VCaP (cell line): ENCODE data around the gene SEC22B.
"Not testable (repeated sequence)": the region's sequence is repeated elsewhere in the genome, so short reads cannot be mapped to it uniquely, and the experiment has no call there.

Experiments
- H3K27ac ChIP-seq: fragments of 450-650 bp; 2 replicates; pipeline ENCODE4 v1.5.1; 2017
- CTCF ChIP-seq: fragments of 450-650 bp; conservative IDR thresholded peaks from 2 replicates; pipeline ENCODE4 v1.5.1; 2017; ENCODE audit warnings: mild to moderate bottlenecking, moderate library complexity

The SEC22B gene

GRCh38 chr1:120150138-120150822, 26.0 kb downstream of the SEC22B start:
- H3K27ac ChIP-seq = not testable (repeated sequence)

DNA sequence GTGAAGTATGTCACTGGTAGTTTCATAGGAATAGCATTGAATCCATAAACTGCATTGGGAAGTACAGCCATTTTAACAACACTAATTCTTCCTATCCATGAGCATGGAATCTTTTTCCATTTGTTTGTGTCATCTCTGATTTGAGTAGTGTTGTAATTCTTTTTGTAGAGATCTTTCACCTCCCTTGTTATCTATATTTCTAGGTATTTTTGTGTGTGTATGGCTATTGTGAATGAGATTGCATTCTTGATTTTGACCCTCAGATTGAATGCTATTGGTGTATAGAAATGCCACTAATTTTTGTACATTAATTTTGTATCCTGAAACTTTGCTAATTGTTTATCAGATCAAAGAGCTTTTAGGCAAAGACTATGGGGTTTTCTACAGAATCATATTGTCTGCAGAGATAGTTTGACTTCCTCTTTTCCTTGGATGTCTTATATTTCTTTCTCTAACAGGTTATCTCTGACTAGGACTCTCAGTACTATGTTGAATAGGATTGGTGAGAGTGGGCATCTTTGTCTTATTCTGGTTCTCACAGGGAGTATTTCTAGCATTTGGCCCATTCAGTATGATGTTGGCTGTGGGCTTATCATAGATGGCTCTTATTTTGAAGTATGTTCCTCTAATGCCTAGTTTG, 26.8 kb downstream of the SEC22B start:
- not testable (repeated sequence) for H3K27ac ChIP-seq

DNA sequence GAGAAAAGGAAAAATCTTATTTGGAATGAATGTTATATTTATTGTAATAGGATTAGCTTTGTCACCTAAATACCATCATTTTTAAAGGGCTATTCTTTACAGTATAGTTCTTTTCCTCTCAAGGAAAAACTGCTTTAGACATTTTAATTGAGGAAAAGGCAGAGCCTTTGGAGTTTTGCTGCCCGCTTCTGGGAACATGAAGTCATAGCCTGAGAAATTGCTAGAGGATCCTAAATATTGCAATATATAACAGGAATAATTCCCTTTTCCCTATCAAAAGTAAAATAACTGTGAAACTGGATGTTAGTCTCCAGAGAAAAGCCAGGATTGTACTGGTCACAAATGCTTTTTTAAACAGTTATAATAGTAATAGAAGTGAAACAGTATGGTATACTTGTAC, 30.5 kb downstream of the SEC22B start:
- not testable (repeated sequence) for H3K27ac ChIP-seq

- not testable (repeated sequence) for H3K27ac ChIP-seq
These were observed 31.7 kb downstream of the SEC22B start for GRCh38 chr1:120144626-120145025.

DNA sequence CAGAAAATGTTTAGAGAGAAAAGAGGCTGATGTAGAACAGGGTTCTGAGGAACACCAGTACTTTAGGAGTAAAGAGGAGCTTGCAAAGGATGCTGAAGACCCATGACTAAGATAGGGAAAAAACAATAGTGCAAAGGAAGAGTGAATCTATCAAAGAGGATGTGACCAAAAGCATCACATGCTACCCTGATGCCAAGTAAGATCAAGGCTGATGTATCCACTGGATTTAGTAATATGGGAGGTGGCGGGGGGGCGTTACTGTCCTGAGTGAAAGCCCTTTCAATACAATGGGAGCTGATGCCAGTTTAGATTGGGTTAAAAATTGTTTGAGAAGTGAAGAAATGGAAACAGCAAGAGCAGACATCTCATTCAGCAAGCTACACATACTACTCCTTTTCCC, 32.2 kb downstream of the SEC22B start:
- not testable (repeated sequence) for H3K27ac ChIP-seq

DNA sequence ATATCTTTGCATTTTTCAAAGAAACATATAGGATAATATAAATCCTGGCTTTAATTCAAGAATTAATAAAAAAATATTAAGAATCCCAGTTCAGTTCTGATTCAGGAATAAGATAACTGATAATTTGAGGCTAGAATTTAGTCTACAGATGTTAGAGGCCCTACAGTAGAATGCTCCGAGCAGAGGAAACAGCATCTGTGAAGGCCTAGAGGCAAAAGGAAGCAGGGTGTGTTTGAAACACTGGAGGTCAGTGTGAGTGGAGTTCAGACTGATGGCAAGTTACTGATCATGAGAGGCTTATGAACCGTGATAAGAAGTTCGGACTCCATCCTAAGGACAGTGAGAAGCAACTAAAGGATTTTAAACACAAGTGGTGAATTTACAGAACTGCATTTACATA, 33.0 kb downstream of the SEC22B start:
- not testable (repeated sequence) for H3K27ac ChIP-seq

GRCh38 chr1:120142512-120143263, 33.6 kb downstream of the SEC22B start:
- H3K27ac ChIP-seq = not testable (repeated sequence)

DNA sequence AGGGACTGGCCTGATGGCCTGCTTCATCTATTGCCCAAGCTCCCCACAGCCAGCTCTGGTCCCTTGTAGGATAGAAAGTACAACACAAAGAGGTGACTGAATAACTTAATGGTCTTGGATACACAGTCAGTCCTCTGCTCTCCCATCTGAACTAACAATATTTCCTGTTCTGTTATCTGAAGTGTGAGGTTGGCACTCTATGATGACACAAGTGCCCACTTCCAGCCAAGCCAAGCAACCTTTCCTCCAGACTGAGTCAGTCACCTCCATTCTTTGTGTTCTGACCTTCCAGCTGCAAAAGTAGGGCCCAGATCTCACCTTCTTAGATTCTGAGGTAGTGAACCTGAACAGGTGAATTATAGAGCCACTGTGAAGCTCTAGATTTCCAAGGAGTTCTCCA, 34.5 kb downstream of the SEC22B start:
- not testable (repeated sequence) for H3K27ac ChIP-seq

- not testable (repeated sequence) for H3K27ac ChIP-seq
These were observed 35.6 kb downstream of the SEC22B start for GRCh38 chr1:120140656-120141265.

DNA sequence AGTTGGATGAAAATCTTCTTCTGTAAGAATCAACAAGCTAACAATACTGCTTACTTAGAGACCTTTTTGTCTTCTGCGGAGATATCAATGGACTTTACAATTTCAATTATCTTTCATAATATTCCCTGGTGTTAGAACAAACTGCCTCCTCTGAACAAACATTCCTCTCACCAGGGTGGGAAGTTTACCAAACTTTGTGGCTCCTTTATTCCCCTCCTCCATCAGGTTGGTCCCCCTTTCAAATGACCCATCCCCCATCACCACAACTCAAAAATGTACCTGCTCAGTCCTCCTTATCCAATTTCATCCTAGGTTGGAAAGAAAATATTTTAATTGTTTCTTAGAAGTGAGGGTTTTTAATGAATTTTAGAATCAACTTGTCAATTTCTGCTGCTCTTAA, 40.2 kb downstream of the SEC22B start:
- H3K27ac ChIP-seq = not testable (repeated sequence)

- H3K27ac ChIP-seq = not testable (repeated sequence)
These were observed 42.4 kb downstream of the SEC22B start for GRCh38 chr1:120133928-120134325.

DNA sequence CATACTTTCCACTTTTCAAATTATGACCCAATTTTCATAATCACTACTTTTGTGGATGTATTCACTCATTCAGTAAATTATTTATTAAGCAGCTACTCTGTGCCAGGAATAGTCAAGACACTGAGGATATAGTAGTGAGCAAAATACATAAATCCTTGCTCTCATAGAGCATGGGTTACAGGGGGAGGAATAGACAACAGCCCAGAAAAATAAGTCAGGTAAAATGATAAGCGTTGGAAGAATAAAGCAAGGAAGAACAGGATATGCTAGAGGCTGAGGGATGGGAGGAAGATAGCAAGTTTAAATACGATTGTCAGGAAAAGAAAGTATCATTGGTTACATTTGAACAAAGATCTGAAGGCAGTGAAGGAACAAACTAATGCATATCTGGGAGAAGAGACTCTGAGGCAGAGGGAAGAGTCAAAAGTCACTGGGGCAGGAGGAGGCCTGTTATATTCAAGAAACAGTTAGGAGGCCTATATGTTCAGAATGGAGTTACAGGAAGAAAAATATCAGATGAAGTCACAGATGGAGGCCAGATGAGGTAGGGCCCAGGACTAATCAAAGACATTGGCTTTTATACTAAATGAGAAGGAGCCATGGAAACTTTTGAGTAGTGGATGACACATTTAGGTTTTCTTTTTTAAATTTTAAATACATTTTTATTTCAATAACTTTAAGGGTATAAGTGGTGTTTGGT, 42.9 kb downstream of the SEC22B start:
- no peak for TF ChIP-seq CTCF
- H3K27ac ChIP-seq = no peak overlapping the region

DNA sequence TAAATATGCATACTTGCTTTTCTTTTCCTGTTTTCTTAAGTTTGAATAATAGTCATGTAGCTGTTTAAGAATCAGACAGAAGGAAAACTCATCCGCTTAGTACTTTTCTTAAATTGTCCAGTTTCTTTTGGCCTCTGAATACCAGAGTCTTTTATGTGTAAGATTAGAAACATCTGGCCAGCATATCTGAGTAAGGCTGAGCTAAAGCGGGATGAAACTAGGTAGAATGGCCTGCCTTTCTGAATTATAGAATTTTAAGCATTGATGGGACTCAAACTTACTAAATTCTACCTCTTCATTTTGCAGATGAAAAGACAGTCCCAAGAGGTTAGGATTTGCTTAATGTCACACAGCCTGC, 43.9 kb downstream of the SEC22B start:
- H3K27ac ChIP-seq = not testable (repeated sequence)

- H3K27ac ChIP-seq = not testable (repeated sequence)
These were observed 44.5 kb downstream of the SEC22B start for GRCh38 chr1:120131611-120132405.

GRCh38 chr1:120127921-120128320, 48.4 kb downstream of the SEC22B start:
- H3K27ac ChIP-seq = not testable (repeated sequence)

DNA sequence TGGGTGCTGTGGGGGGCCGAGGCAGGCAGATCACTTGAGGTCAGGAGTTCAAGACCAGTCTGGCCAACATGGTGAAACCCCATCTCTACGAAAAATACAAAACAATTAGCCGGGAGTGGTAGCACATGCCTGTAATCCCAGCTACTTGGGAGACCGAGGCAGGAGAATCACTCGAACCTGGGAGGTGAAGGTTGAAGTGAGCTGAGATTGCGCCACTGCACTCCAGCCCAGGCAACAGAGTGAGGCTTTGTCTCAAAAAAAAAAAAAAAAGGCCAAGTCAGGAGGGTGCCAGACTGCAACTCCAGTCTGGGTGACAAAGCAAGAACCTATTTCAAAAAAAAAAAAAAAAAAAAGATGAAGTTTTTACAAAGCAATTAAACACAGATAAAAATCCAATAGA, 50.1 kb downstream of the SEC22B start:
- not testable (repeated sequence) for H3K27ac ChIP-seq

DNA sequence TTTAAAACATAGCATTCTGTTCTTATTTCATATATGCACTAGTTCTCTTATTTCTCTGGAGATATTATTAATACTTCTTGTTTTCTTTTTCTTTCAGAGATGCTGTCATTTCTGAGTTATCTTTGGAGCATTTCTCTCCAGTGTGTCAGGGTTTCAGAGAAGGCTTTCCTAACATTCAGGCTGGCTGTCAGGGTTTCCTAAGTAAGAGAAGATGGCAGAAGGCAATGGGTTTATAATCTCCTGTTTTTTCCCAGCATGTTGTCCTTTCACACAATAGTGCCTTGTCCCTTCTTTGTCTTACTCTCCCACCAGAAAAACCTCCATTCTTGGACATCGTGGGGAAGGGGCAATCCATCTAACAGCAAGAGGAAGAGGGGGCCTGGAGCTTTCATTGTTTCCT, 51.7 kb downstream of the SEC22B start:
- not testable (repeated sequence) for H3K27ac ChIP-seq

DNA sequence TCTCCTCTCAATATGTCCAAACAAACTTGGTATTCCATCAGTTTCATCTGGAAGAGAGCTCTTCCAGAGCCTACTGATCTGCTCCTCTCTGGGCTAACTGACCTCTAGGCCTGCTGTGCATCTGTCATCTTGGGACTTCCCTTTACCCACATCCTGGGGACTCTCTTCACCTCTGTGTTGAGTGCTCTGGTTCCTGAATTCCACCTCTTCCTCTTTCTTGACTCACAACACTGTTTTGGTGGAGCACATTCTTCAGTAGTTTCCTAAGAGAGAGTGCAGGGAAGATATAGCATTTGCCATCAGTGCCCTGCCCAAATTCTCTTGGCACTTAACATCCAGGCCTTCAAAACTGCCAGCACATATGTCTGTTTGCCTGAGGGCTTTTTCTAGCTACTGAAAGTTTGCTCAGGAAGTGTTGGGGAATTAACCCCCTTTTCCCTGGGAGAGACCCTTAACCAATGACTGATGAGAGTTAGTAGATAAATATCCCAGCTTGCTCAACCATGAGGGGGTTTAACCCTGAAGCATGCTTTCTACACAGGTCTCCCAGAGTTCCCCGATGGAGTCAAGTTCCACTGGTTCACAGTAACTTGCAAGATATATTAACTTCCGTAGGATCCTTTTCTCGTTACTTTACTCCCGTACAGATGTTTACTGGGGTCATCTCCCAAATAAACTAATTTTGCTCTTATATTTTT, 52.4 kb downstream of the SEC22B start:
- H3K27ac ChIP-seq = not testable (repeated sequence)

DNA sequence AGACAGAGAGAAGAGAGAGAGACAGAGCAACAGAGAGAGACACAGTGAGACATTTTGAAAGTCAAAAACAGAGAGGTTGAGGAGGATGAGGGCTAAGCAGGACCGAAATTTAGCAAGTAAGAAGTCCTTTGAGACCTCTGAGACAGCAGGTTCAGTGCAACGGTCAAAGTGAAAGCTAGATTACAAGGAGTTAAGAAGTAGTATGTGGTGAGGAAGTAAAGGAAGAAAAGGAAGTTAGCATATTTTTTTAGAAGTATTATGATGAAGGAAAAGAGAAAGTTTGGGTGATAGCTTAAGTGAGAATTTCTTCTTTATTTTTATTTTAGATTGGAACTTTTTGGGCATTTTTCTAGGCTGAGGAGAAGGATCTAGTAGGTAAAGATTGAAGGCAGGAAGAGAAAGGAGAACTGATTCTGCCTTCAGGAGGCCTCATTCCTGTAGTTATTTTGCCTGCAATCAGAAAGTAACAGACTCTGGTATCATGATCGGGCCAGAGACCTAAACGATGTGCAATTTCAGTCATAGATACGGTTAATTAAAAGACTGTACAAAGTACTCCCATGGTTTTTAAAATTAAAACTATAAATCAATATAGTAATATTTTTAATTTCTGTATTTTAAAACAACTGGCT, 53.9 kb downstream of the SEC22B start:
- not testable (repeated sequence) for H3K27ac ChIP-seq
